Body of pancreas (tissue), 4 donors: Measurements from ENCODE around the gene DLX1.

Source experiments
- POLR2A ChIP-seq, 3 donors: fragments of 450-650 bp; IDR thresholded peaks; one replicate each; pipeline ENCODE4 v1.6.1; 2016; ENCODE audit warnings: antibody characterized with exemption in 3 of 3, mild to moderate bottlenecking in 2 of 3
- TF ChIP-seq, protein P1 (sequence below), 7 experiments: fragments of 450-650 bp in 4 of 7; fragments of 200-600 bp in 3 of 7; sonication (generic) in 3 of 7; IDR thresholded peaks; one replicate each; pipeline ENCODE4 v1.5.1; 2016 to 2019; ENCODE audit warnings: antibody characterized with exemption in 7 of 7

DNA sequence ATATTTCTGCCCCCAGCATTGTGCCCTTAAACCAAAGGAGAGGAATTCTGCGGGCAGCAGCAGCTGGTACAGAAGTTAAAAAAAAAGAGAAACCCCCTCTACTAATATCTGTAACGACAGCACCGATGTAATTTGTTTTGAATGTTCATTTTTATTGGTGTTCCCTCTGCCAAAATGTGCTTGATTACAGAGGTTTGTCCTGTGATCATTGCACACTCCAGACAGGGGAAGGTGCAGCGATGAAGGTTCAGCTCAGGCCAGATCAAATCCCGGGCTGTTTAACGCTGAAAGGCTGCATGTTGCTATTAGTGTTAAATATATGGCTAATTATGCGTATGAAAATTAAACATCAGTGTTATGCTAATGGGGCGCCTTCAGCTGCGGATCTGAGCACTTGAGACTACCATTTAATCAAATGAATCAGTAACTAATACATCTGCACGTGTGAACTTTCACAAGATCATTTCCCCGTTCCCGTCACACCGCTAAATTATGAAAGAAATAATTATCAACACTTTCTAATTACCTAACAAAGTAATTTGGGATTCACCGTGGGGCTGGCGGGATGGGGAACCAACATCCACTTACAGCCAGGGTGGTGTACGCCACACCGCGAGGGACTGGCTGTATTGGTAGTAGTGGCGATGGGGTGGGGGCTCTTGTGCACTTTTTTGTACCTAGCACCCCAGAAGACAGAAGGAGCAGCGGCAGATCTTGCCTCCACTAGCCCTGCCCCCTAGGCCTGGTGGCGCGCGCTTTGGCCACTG lies 1.5 kb upstream of the DLX1 start:
- TF ChIP-seq, protein P1, sequence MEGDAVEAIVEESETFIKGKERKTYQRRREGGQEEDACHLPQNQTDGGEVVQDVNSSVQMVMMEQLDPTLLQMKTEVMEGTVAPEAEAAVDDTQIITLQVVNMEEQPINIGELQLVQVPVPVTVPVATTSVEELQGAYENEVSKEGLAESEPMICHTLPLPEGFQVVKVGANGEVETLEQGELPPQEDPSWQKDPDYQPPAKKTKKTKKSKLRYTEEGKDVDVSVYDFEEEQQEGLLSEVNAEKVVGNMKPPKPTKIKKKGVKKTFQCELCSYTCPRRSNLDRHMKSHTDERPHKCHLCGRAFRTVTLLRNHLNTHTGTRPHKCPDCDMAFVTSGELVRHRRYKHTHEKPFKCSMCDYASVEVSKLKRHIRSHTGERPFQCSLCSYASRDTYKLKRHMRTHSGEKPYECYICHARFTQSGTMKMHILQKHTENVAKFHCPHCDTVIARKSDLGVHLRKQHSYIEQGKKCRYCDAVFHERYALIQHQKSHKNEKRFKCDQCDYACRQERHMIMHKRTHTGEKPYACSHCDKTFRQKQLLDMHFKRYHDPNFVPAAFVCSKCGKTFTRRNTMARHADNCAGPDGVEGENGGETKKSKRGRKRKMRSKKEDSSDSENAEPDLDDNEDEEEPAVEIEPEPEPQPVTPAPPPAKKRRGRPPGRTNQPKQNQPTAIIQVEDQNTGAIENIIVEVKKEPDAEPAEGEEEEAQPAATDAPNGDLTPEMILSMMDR (IDR thresholded peaks at IDR 0.05): no peak
- TF ChIP-seq POLR2A (IDR thresholded peaks at IDR 0.05): no peak
